ENCODE results near the gene RPS16. TPM values are rescaled to one million over a fixed set of nuclear protein-coding genes. Genes with fewer than 3 reads are reported as not detected.

The RPS16 gene
- total and polyA plus RNA-seq, 2 of the 13 experiments (the other 11 are each of a cell fraction or from before 2014, with no cell fraction given): 488 to 2,583 TPM

- TF ChIP-seq, protein P1, sequence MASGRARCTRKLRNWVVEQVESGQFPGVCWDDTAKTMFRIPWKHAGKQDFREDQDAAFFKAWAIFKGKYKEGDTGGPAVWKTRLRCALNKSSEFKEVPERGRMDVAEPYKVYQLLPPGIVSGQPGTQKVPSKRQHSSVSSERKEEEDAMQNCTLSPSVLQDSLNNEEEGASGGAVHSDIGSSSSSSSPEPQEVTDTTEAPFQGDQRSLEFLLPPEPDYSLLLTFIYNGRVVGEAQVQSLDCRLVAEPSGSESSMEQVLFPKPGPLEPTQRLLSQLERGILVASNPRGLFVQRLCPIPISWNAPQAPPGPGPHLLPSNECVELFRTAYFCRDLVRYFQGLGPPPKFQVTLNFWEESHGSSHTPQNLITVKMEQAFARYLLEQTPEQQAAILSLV (CRISPR knock-in tag; IDR thresholded peaks at IDR 0.05; ENCODE audit: borderline replicate concordance): 0 out of 2 replicates have a peak, but pooled peaks have one; percentile 26
- no peak for TF ChIP-seq TRIM24 (CRISPR knock-in tag; IDR thresholded peaks at IDR 0.05)
- TF ChIP-seq RBFOX2 (IDR thresholded peaks at IDR 0.05; ENCODE audit: low read depth, low read length): peak; percentile 96
- TF ChIP-seq RBAK (CRISPR knock-in tag; IDR thresholded peaks at IDR 0.05): no peak
- TF ChIP-seq FOXA1 (IDR thresholded peaks at IDR 0.05): no peak
- 0 out of 2 replicates have a peak, but pooled peaks have one; percentile 6 for TF ChIP-seq FOXA1 (CRISPR knock-in tag; IDR thresholded peaks at IDR 0.05)
- TF ChIP-seq PHF8 (CRISPR knock-in tag; IDR thresholded peaks at IDR 0.05): peak; percentile 88
- TF ChIP-seq JUND (CRISPR knock-in tag; IDR thresholded peaks at IDR 0.05): peak; percentile 26; the same call in 1 of the 2 replicates
- TF ChIP-seq PCBP1 (IDR thresholded peaks at IDR 0.05; ENCODE audit: borderline replicate concordance, low read depth, low read length): 0 out of 2 replicates have a peak, but pooled peaks have one; percentile 53
- peak; percentile 83; the same call in 1 of the 2 replicates for TF ChIP-seq ZNF724P (CRISPR knock-in tag; IDR thresholded peaks at IDR 0.05; ENCODE audit: borderline replicate concordance)
- TF ChIP-seq ATF4 (CRISPR knock-in tag; IDR thresholded peaks at IDR 0.05): peak in 1 of 2 experiments; percentile 79; a peak in 2 of 4 replicates
- peak; percentile 95 for TF ChIP-seq NFYC (CRISPR knock-in tag; IDR thresholded peaks at IDR 0.05)
- TF ChIP-seq EHMT2 (IDR thresholded peaks at IDR 0.05; ENCODE audit: borderline replicate concordance, low read depth, low read length): no peak
- TF ChIP-seq, protein P2, sequence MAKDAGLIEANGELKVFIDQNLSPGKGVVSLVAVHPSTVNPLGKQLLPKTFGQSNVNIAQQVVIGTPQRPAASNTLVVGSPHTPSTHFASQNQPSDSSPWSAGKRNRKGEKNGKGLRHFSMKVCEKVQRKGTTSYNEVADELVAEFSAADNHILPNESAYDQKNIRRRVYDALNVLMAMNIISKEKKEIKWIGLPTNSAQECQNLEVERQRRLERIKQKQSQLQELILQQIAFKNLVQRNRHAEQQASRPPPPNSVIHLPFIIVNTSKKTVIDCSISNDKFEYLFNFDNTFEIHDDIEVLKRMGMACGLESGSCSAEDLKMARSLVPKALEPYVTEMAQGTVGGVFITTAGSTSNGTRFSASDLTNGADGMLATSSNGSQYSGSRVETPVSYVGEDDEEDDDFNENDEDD (CRISPR knock-in tag; IDR thresholded peaks at IDR 0.05; ENCODE audit: borderline replicate concordance): peak; percentile 72; the same call in 1 of the 2 replicates
- peak; percentile 58; the same call in 1 of the 2 replicates for TF ChIP-seq MAF1 (CRISPR knock-in tag; IDR thresholded peaks at IDR 0.05; ENCODE audit: borderline replicate concordance)
- TF ChIP-seq NONO (IDR thresholded peaks at IDR 0.05): no peak
- peak; percentile 88 for TF ChIP-seq NONO (CRISPR knock-in tag; conservative IDR thresholded peaks at IDR 0.05)
- TF ChIP-seq ZBTB8A (CRISPR knock-in tag; IDR thresholded peaks at IDR 0.05; ENCODE audit: borderline replicate concordance, low read depth): no peak
- TF ChIP-seq, protein P3, sequence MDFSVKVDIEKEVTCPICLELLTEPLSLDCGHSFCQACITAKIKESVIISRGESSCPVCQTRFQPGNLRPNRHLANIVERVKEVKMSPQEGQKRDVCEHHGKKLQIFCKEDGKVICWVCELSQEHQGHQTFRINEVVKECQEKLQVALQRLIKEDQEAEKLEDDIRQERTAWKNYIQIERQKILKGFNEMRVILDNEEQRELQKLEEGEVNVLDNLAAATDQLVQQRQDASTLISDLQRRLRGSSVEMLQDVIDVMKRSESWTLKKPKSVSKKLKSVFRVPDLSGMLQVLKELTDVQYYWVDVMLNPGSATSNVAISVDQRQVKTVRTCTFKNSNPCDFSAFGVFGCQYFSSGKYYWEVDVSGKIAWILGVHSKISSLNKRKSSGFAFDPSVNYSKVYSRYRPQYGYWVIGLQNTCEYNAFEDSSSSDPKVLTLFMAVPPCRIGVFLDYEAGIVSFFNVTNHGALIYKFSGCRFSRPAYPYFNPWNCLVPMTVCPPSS (IDR thresholded peaks at IDR 0.05): no peak
- peak; percentile 50 for TF ChIP-seq GMEB2 (CRISPR knock-in tag; IDR thresholded peaks at IDR 0.05; ENCODE audit: low read depth)
- TF ChIP-seq, protein P4, sequence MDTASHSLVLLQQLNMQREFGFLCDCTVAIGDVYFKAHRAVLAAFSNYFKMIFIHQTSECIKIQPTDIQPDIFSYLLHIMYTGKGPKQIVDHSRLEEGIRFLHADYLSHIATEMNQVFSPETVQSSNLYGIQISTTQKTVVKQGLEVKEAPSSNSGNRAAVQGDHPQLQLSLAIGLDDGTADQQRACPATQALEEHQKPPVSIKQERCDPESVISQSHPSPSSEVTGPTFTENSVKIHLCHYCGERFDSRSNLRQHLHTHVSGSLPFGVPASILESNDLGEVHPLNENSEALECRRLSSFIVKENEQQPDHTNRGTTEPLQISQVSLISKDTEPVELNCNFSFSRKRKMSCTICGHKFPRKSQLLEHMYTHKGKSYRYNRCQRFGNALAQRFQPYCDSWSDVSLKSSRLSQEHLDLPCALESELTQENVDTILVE (CRISPR knock-in tag; IDR thresholded peaks at IDR 0.05): peak; percentile 79
Measured at GRCh38 chr19:39480337-39481228, 44.8 kb upstream of the RPS16 start, which contains the start of gene TIMM50 (continued).

Measured in HepG2 (cell line).